Stomach (tissue), 9 donors: ENCODE data around the gene OR5H15. TPM values are rescaled to one million over a fixed set of nuclear protein-coding genes. Genes with fewer than 3 reads are reported as not detected.
"Not testable (repeated sequence)": the region's sequence is repeated elsewhere in the genome, so short reads cannot be mapped to it uniquely, and the experiment has no call there.

Experiments used
- DNase-seq, 2 donors: peaks; one replicate each; pipeline versions ENCODE4 v3.0.0 to v3.0.0-alpha.2; 2013 to 2019
- H3K27ac ChIP-seq, 5 donors: fragments of 200-600 bp in 4 of 5; sonication (generic) in 4 of 5; one replicate each; pipeline ENCODE4 v1.5.1; 2013 to 2019; ENCODE audit warnings: mild to moderate bottlenecking in 1 of 5, moderate library complexity in 1 of 5
- H3K27me3 ChIP-seq, 3 donors: fragments of 200-600 bp; sonication (generic); one replicate each; pipeline ENCODE4 v1.5.1; 2017 to 2019; ENCODE audit warnings: mixed run types in 1 of 3
- H3K36me3 ChIP-seq, 4 donors: fragments of 200-600 bp; sonication (generic); 1 replicate in 3 of 4; 2 replicates in 1 of 4; pipeline ENCODE4 v1.5.1; 2016 to 2019
- H3K4me1 ChIP-seq, 4 donors: fragments of 200-600 bp; sonication (generic); one replicate each; pipeline ENCODE4 v1.5.1; 2016 to 2019
- H3K4me3 ChIP-seq, 4 donors: fragments of 200-600 bp; sonication (generic) in 3 of 4; one replicate each; pipeline ENCODE4 v1.5.1; 2016 to 2019; ENCODE audit warnings: mild to moderate bottlenecking in 1 of 4
- H3K9me3 ChIP-seq, 4 donors: fragments of 200-600 bp; sonication (generic); one replicate each; pipeline ENCODE4 v1.5.1; 2016 to 2019
- EP300 ChIP-seq: sonication (generic); formaldehyde crosslinking; IDR thresholded peaks from one replicate; pipeline ENCODE4 v1.6.1; 2017; ENCODE audit warnings: antibody characterized with exemption
- POLR2A ChIP-seq, 4 donors: fragments of 450-650 bp; IDR thresholded peaks; one replicate each; pipeline ENCODE4 v1.6.1; 2016; ENCODE audit warnings: antibody characterized with exemption in 4 of 4, control low read depth in 2 of 4, mild to moderate bottlenecking in 1 of 4, moderate library complexity in 1 of 4
- POLR2AphosphoS5 ChIP-seq, 3 donors: sonication (generic); formaldehyde crosslinking; IDR thresholded peaks; one replicate each; pipeline ENCODE4 v1.6.1; 2016; ENCODE audit warnings: antibody characterized with exemption in 3 of 3
- WGBS, 5 donors: extraction: QIAGEN DNeasy Blood & Tissue Kit in 3 of 5; methylation state at CpG; one replicate each; pipeline versions ENCODE4 v1.1.5 to v1.1.7; 2013 to 2018; 5-methylcytosine and 5-hydroxymethylcytosine counted together
- intact Hi-C: fragments of 100-400 bp; cut with DNase I; formaldehyde crosslinking; loops from one replicate; pipeline ENCODE4 v1.15.1; 2023; ENCODE audit warnings: low total_unique reads
- polyA plus RNA-seq, 3 donors: library from polyadenylated mRNA; stranded (reverse); fragments of 200-250 nt; gene quantifications; one replicate each; pipeline ENCODE4 v1.2.3, GENCODE V29; 2013
- total RNA-seq, 5 donors: library from RNA; depleted of rRNA; stranded (reverse); fragments of >200 nt; gene quantifications; one replicate each; pipeline versions ENCODE4 v1.1.0 to v1.2.3, GENCODE V29; 2014 to 2016
- TF ChIP-seq, protein P1 (sequence below), 7 experiments: fragments of 450-650 bp in 4 of 7; fragments of 200-600 bp in 3 of 7; sonication (generic) in 3 of 7; IDR thresholded peaks; one replicate each; pipeline ENCODE4 v1.5.1; 2016 to 2019; ENCODE audit warnings: antibody characterized with exemption in 7 of 7, control low read depth in 2 of 7, mild to moderate bottlenecking in 1 of 7
- donor health status: healthy with polysubstance abuse.
- donor health status: Bipolar disorder and iron deficiency.
- donor health status: healthy.

OR5H15 gene
- total and polyA plus RNA-seq, 8 donors: not detected

GRCh38 chr3:98172621-98173020, 6.1 kb downstream of the OR5H15 start:
- Histone ChIP-seq H3K36me3 (no peaks in the 10 kb centered on the region), H3K27me3 (no peaks in the 10 kb centered on the region), H3K9me3 (peaks cover 0 to 8% (median 0%) of the 10 kb centered on the region in 4 donors), H3K4me3 (no peak overlapping the region), H3K4me1 (no peaks in the 10 kb centered on the region), H3K27ac (no peak overlapping the region)
- TF ChIP-seq, protein P1, sequence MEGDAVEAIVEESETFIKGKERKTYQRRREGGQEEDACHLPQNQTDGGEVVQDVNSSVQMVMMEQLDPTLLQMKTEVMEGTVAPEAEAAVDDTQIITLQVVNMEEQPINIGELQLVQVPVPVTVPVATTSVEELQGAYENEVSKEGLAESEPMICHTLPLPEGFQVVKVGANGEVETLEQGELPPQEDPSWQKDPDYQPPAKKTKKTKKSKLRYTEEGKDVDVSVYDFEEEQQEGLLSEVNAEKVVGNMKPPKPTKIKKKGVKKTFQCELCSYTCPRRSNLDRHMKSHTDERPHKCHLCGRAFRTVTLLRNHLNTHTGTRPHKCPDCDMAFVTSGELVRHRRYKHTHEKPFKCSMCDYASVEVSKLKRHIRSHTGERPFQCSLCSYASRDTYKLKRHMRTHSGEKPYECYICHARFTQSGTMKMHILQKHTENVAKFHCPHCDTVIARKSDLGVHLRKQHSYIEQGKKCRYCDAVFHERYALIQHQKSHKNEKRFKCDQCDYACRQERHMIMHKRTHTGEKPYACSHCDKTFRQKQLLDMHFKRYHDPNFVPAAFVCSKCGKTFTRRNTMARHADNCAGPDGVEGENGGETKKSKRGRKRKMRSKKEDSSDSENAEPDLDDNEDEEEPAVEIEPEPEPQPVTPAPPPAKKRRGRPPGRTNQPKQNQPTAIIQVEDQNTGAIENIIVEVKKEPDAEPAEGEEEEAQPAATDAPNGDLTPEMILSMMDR (IDR thresholded peaks at IDR 0.05): no peak
- TF ChIP-seq POLR2A (IDR thresholded peaks at IDR 0.05) (no peak), POLR2AphosphoS5 (IDR thresholded peaks at IDR 0.05) (no peak), EP300 (no peak)
- intact Hi-C loops: no loop called here
- no peak for DNase-seq
- 71 to 83% (median 78%) methylated on average over 7 of the region's 7 CpGs for WGBS, 5 donors

DNA sequence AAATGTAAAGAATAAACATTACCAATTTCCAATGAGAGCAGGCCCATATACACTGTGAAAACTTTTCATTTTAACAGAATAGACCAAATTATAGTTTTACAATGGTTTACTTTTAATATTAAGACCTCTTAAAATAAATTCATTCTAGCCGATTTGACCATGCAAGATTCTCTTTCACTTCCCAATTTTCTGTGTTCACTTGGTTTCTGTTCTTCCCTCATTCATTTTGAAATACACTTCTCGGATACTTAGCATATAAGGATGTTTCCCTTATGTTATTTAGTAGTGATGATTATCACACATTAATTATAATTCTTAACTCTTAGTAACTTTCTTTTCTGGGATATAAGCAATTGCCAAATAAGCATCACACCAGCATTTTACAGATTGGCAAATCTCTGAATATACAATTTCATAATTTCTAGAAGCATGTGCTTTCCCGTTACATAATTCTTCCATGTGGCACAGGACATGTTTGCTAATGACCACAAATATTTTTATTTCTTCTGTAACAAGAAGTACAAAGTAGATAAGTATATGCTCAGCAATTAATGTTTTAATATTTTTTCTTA, 13.9 kb downstream of the OR5H15 start:
- no peak overlapping the region for H3K4me3 ChIP-seq
- no peak for TF ChIP-seq POLR2AphosphoS5 (IDR thresholded peaks at IDR 0.05)
- no peak for DNase-seq
- H3K27me3 ChIP-seq: no peaks in the 10 kb centered on the region
- no peaks in the 10 kb centered on the region for H3K36me3 ChIP-seq
- H3K4me1 ChIP-seq: no peaks in the 10 kb centered on the region
- 71 to 88% (median 81%) methylated on average over 3 of the region's 3 CpGs for WGBS, 5 donors
- intact Hi-C loops: no loop called here
- H3K27ac ChIP-seq: no peak overlapping the region
- H3K9me3 ChIP-seq: no peaks in the 10 kb centered on the region

DNA sequence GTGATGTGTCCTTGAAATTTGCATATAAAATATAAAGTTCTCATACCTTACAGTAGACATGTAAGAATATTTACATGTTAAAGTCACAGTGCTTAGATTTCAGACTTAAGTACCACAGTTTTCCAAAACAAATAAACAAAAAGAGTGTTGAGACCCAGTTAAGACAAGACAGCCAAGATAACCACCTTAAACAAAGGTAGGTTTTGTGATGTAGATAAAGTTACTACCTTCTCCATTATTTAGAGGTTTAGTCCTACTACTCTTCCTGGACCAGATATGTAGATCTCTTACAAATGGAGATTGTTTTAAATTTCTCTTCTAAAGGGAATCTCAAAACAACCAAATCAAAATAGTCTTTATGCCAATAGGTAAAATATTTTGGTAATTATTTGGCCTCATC, 15.7 kb downstream of the OR5H15 start:
- no peak for TF ChIP-seq POLR2AphosphoS5 (IDR thresholded peaks at IDR 0.05)
- no peak for TF ChIP-seq POLR2A (IDR thresholded peaks at IDR 0.05)
- TF ChIP-seq EP300: no peak
- TF ChIP-seq, protein P1 (IDR thresholded peaks at IDR 0.05): no peak
- no peak overlapping the region for H3K4me3 ChIP-seq
- intact Hi-C loops: no loop called here

GRCh38 chr3:98185180-98185579, 18.7 kb downstream of the OR5H15 start:
- Histone ChIP-seq H3K9me3 (no peaks in the 10 kb centered on the region), H3K27ac (no peak overlapping the region), H3K4me1 (no peaks in the 10 kb centered on the region), H3K27me3 (no peaks in the 10 kb centered on the region), H3K4me3 (no peak overlapping the region), H3K36me3 (no peaks in the 10 kb centered on the region)
- DNase-seq: no peak
- intact Hi-C loops: no loop called here
- TF ChIP-seq EP300: no peak
- TF ChIP-seq POLR2A (IDR thresholded peaks at IDR 0.05): no peak
- TF ChIP-seq, protein P1 (IDR thresholded peaks at IDR 0.05): no peak
- no peak for TF ChIP-seq POLR2AphosphoS5 (IDR thresholded peaks at IDR 0.05)

More for the DNA sequence above, 15.7 kb downstream of the OR5H15 start:
- Histone ChIP-seq H3K4me1 (no peaks in the 10 kb centered on the region), H3K27me3 (no peaks in the 10 kb centered on the region), H3K36me3 (no peaks in the 10 kb centered on the region), H3K27ac (no peak overlapping the region), H3K9me3 (no peaks in the 10 kb centered on the region)
- DNase-seq: no peak

- TF ChIP-seq POLR2A (IDR thresholded peaks at IDR 0.05) (no peak), POLR2AphosphoS5 (IDR thresholded peaks at IDR 0.05) (no peak), EP300 (no peak)
- TF ChIP-seq, protein P1 (IDR thresholded peaks at IDR 0.05): no peak
- Histone ChIP-seq H3K36me3 (no peaks in the 10 kb centered on the region), H3K4me1 (no peaks in the 10 kb centered on the region), H3K9me3 (no peaks in the 10 kb centered on the region), H3K4me3 (no peak overlapping the region), H3K27ac (no peak overlapping the region), H3K27me3 (no peaks in the 10 kb centered on the region)
- 23 to 43% (median 36%) methylated on average over 3 of the region's 3 CpGs for WGBS, 5 donors
- DNase-seq: peak in 1 of 2 donors; percentile 1
- intact Hi-C loops: no loop called here
Measured at GRCh38 chr3:98188545-98188944, 22.0 kb downstream of the OR5H15 start.

DNA sequence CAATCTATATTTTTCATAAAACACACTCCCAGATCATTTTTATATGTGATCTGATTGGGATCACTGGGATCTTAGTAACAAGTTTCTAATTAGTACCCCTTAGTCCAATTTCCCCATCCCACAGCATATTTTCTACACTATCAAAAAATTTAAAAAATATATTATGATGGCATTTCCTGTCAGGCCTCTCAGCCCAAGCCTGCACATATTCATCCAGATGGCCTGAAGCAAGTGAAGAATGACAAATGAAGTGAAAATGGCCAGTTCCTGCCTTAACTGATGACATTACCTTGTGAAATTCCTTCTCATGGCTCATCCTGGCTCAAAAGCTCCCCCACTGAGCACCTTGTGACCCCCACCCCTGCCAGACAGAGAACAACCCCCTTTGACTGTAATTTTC, 24.4 kb downstream of the OR5H15 start:
- H3K4me1 ChIP-seq, H3K4me3 ChIP-seq, H3K36me3 ChIP-seq, H3K9me3 ChIP-seq, H3K27me3 ChIP-seq, intact Hi-C loops, DNase-seq, H3K27ac ChIP-seq: not testable (repeated sequence)

- H3K9me3 ChIP-seq, H3K27ac ChIP-seq, H3K27me3 ChIP-seq, H3K4me1 ChIP-seq, H3K4me3 ChIP-seq, DNase-seq, H3K36me3 ChIP-seq, intact Hi-C loops: not testable (repeated sequence)
- WGBS, 5 donors: 78 to 89% (median 82%) methylated on average over 2 of the region's 2 CpGs
Measured at GRCh38 chr3:98196293-98196692, 29.8 kb downstream of the OR5H15 start.
